OCI-LY7 (cell line): Measurements from ENCODE around the gene TJP2. TPM values are rescaled to one million over a fixed set of nuclear protein-coding genes. Genes with fewer than 3 reads are reported as not detected.

Experiments used
- BruUV-seq: library from RNA; stranded (reverse); fragments of 400-500 nt; replicated peaks from 2 replicates; lab custom pipeline; 2021; lab: Mats Ljungman, UMichigan
- CTCF ChIA-PET: fragments of 300-600 bp; sonication (Branson Sonifier 250); formaldehyde crosslinking; loops from one replicate; lab custom pipeline; 2022; ENCODE audit warnings: antibody characterized with exemption; ENCODE audit not compliant: unreplicated experiment; lab: Charles Lee
- POLR2A ChIA-PET: fragments of 300-600 bp; sonication (Branson Sonifier 250); formaldehyde crosslinking; loops from one replicate; lab custom pipeline; 2022; ENCODE audit warnings: antibody characterized with exemption; lab: Charles Lee
- DNase-seq: peaks from one replicate; pipeline ENCODE4 v3.0.0-alpha.2; 2015; ENCODE audit warnings: low spot score
- H2AFZ ChIP-seq: fragments of 200-600 bp; sonication (generic), shearing (Covaris generic); 2 replicates; pipeline ENCODE4 v1.6.1; 2014; ENCODE audit warnings: mild to moderate bottlenecking, antibody characterized with exemption, low read length, moderate library complexity
- H3K27ac ChIP-seq: fragments of 200-600 bp; sonication (generic); 2 replicates; pipeline ENCODE4 v1.5.1; 2014; ENCODE audit warnings: mixed run types, low read depth, mild to moderate bottlenecking, moderate library complexity, low read length, inconsistent platforms; ENCODE audit not compliant: poor library complexity, severe bottlenecking
- H3K36me3 ChIP-seq: fragments of 200-600 bp; sonication (generic); 2 replicates; pipeline ENCODE4 v1.6.1; 2014; ENCODE audit warnings: mild to moderate bottlenecking, antibody characterized with exemption, low read length, moderate library complexity, mixed read lengths; ENCODE audit not compliant: insufficient read depth
- H3K4me1 ChIP-seq: fragments of 200-600 bp; sonication (generic); 2 replicates; pipeline ENCODE4 v1.5.1; 2014; ENCODE audit warnings: mild to moderate bottlenecking, low read length; ENCODE audit not compliant: insufficient read depth, poor library complexity, severe bottlenecking
- H3K4me2 ChIP-seq: fragments of 200-600 bp; sonication (generic); 2 replicates; pipeline ENCODE4 v1.6.1; 2014; ENCODE audit warnings: mild to moderate bottlenecking, low read length
- H3K4me3 ChIP-seq: fragments of 200-600 bp; sonication (generic); 2 replicates; pipeline ENCODE4 v1.5.1; 2014; ENCODE audit warnings: mild to moderate bottlenecking, low read depth, low read length; ENCODE audit not compliant: poor library complexity, severe bottlenecking
- H3K79me2 ChIP-seq: fragments of 200-600 bp; sonication (generic); 2 replicates; pipeline ENCODE4 v1.6.1; 2016; ENCODE audit warnings: low read depth, mild to moderate bottlenecking, low read length, moderate library complexity, mixed read lengths; ENCODE audit not compliant: insufficient read depth
- H3K9me2 ChIP-seq: fragments of 200-600 bp; sonication (generic); 2 replicates; pipeline ENCODE4 v1.6.1; 2016; ENCODE audit warnings: mild to moderate bottlenecking, low read length, mixed read lengths; ENCODE audit not compliant: insufficient read depth
- H3K9me3 ChIP-seq: fragments of 200-600 bp; sonication (generic); 2 replicates; pipeline ENCODE4 v1.6.1; 2014; ENCODE audit warnings: mild to moderate bottlenecking, mixed run types, low read length, mixed read lengths
- H4K20me1 ChIP-seq: fragments of 200-600 bp; sonication (generic); 2 replicates; pipeline ENCODE4 v1.6.1; 2014; ENCODE audit warnings: mild to moderate bottlenecking, antibody characterized with exemption, low read length, moderate library complexity, mixed read lengths; ENCODE audit not compliant: insufficient read depth
- EZH2phosphoT487 ChIP-seq: fragments of 200-600 bp; sonication (generic); IDR thresholded peaks from 2 replicates; pipeline ENCODE4 v1.6.1; 2018; ENCODE audit warnings: low read depth, borderline replicate concordance, mild to moderate bottlenecking, mixed run types, antibody characterized with exemption, low read length, moderate library complexity, mixed read lengths
- intact Hi-C: fragments of 100-400 bp; cut with micrococcal nuclease; formaldehyde crosslinking; loops from one replicate; pipeline ENCODE4 v1.10.0; 2022; ENCODE audit not compliant: unreplicated experiment
- total RNA-seq, 2 experiments: library from RNA; depleted of rRNA in 1 of 2; stranded (reverse); fragments of >200 nt in 1 of 2; shearing (Covaris generic) in 1 of 2; gene quantifications; 2 replicates each; pipeline ENCODE4 v1.2.3, GENCODE V29; 2014 to 2022
- TF ChIP-seq, protein P1 (sequence below): fragments of 200-600 bp; sonication (generic); conservative IDR thresholded peaks from 2 replicates; pipeline ENCODE4 v1.5.1; 2014; ENCODE audit warnings: mild to moderate bottlenecking, antibody characterized with exemption, low read length, moderate library complexity, mixed read lengths

The TJP2 gene
- total RNA-seq, 2 experiments from 2014 or later = 15.1 to 18.0 TPM

DNA sequence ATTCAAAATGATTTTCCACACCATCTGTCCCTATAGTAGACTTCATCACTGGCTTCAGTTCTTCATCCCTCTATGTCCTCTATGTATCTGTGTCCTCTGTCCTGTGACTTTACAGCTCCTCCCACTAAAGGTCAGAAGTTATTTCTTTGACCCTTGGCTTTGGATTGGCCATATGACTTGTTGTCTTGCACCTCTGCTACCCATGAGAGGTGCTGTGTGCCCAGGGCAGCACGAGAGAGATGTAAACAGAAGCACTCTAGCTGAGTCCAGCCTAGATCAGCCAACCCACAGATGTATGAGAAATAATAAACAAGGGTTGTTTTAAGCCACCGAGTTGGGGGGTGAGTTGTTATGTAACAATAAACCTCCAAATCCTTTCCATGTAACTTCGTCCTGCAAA lies 87.6 kb downstream of the TJP2 start:
- H4K20me1 ChIP-seq = no peaks in the 10 kb centered on the region
- H3K9me3 ChIP-seq = no peaks in the 10 kb centered on the region
- TF ChIP-seq, protein P1, sequence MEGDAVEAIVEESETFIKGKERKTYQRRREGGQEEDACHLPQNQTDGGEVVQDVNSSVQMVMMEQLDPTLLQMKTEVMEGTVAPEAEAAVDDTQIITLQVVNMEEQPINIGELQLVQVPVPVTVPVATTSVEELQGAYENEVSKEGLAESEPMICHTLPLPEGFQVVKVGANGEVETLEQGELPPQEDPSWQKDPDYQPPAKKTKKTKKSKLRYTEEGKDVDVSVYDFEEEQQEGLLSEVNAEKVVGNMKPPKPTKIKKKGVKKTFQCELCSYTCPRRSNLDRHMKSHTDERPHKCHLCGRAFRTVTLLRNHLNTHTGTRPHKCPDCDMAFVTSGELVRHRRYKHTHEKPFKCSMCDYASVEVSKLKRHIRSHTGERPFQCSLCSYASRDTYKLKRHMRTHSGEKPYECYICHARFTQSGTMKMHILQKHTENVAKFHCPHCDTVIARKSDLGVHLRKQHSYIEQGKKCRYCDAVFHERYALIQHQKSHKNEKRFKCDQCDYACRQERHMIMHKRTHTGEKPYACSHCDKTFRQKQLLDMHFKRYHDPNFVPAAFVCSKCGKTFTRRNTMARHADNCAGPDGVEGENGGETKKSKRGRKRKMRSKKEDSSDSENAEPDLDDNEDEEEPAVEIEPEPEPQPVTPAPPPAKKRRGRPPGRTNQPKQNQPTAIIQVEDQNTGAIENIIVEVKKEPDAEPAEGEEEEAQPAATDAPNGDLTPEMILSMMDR = 0 out of 2 replicates have a peak, but pooled peaks have one; percentile 15
- TF ChIP-seq EZH2phosphoT487 = no peak
- no peak overlapping the region for H2AFZ ChIP-seq
- no peak overlapping the region for H3K27ac ChIP-seq
- no peaks in the 10 kb centered on the region for H3K79me2 ChIP-seq
- no peaks in the 10 kb centered on the region; the same call in 1 of the 2 replicates for H3K36me3 ChIP-seq
- DNase-seq = no peak
- no peak overlapping the region for H3K4me3 ChIP-seq
- BruUV-seq = no TSS peak
- H3K4me2 ChIP-seq = no peak overlapping the region
- H3K4me1 ChIP-seq = no peaks in the 10 kb centered on the region
- no peaks in the 10 kb centered on the region for H3K9me2 ChIP-seq
- intact Hi-C loops = no loop called here
- CTCF ChIA-PET = no interaction called here
- POLR2A ChIA-PET = interaction anchor here (0.7 kb wide), 1 partner anchor 72 kb away, joined by 5 read pairs; no protein-coding TSS in a partner anchor

- Histone ChIP-seq H3K9me3 (no peaks in the 10 kb centered on the region), H3K4me2 (no peak overlapping the region), H3K4me1 (no peaks in the 10 kb centered on the region), H3K27ac (no peak overlapping the region), H3K36me3 (no peaks in the 10 kb centered on the region), H3K9me2 (no peaks in the 10 kb centered on the region), H4K20me1 (no peaks in the 10 kb centered on the region), H3K79me2 (no peaks in the 10 kb centered on the region), H2AFZ (no peak overlapping the region), H3K4me3 (no peak overlapping the region)
- BruUV-seq = no TSS peak
- TF ChIP-seq EZH2phosphoT487 = no peak
- TF ChIP-seq, protein P1 = no peak
- DNase-seq = no peak
- intact Hi-C loops = no loop called here
- CTCF ChIA-PET = no interaction called here
- POLR2A ChIA-PET = interaction anchor here (0.5 kb wide), 1 partner anchor 269 kb away, joined by 3 read pairs; no protein-coding TSS in a partner anchor
Measured at GRCh38 chr9:69264526-69264925, 90.4 kb downstream of the TJP2 start.

GRCh38 chr9:69265891-69266290 lies 91.8 kb downstream of the TJP2 start:
- no peaks in the 10 kb centered on the region for H4K20me1 ChIP-seq
- no peaks in the 10 kb centered on the region for H3K4me1 ChIP-seq
- H3K9me3 ChIP-seq = no peaks in the 10 kb centered on the region
- BruUV-seq = no TSS peak
- no peak overlapping the region for H2AFZ ChIP-seq
- no peaks in the 10 kb centered on the region for H3K9me2 ChIP-seq
- H3K27ac ChIP-seq = no peak overlapping the region
- intact Hi-C loops = no loop called here
- ChIA-PET POLR2A (no interaction called here), CTCF (no interaction called here)
- no peak for DNase-seq
- TF ChIP-seq, protein P1 = no peak
- no peak for TF ChIP-seq EZH2phosphoT487
- no peaks in the 10 kb centered on the region for H3K79me2 ChIP-seq
- H3K36me3 ChIP-seq = no peaks in the 10 kb centered on the region
- H3K4me3 ChIP-seq = no peak overlapping the region
- H3K4me2 ChIP-seq = no peak overlapping the region
